AG20443 (cell line): ENCODE results near the gene XIRP2.

Source experiments
- DNase-seq: peaks from one replicate; pipeline ENCODE4 v3.0.0; 2012; ENCODE audit warnings: low spot score, mixed read lengths

Gene XIRP2

GRCh38 chr2:167136879-167137596 is 248.8 kb downstream of the XIRP2 start:
- no peak for DNase-seq

DNA sequence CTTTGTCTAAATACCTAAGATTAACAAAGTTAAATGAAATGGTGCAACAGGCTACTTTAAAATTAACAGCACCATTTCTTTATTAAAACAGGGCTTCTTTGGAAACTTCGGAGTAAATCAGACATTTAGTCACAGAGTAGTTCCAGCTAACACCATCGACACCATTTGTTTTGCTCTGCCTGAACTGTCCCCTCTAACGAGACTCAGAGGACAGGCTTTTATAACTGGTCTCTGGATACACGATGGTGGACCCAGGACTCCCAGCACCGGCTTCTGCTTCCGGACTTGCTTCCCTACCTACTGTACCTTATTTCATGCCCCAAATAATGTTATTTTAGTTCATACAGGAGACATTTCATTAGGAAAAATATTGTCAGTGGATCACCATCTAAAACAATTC is 252.1 kb downstream of the XIRP2 start:
- DNase-seq: no peak

- DNase-seq: peak; percentile 82
Measured at GRCh38 chr2:167140767-167141166, 252.5 kb downstream of the XIRP2 start.

- DNase-seq: no peak
Measured at GRCh38 chr2:167142554-167142953, 254.3 kb downstream of the XIRP2 start.

DNA sequence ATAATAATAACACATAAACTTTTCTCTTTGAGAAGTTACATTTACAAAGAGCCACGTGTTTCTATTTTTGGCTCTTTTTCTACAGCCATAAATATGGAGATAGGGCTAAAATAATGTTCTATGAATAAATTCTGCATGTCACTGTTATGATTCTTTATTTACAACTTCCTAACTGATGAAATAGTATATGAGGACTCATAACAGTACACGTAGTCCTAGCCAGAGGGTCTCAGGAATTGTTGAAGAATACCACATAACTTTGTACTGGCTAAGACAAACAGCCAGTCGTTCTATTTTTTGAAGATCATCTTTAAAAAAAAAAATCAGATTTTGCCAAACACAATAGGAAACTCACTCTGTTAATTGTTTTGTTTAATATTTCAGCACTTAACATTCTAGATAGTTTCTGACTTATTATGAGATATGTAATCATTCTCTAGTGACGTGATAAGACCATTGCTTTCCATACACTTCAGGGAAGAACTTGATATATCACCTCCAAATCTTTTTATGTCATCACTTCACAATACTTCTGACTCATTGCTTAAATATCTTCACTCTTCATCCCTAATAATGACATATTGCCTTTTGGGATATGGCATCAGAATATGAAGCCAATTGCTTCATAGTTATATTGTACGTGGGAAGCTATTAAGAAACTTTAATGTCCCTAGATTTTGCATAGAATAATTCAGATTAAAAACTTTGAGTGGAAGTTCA is 256.1 kb downstream of the XIRP2 start:
- DNase-seq: no peak

DNA sequence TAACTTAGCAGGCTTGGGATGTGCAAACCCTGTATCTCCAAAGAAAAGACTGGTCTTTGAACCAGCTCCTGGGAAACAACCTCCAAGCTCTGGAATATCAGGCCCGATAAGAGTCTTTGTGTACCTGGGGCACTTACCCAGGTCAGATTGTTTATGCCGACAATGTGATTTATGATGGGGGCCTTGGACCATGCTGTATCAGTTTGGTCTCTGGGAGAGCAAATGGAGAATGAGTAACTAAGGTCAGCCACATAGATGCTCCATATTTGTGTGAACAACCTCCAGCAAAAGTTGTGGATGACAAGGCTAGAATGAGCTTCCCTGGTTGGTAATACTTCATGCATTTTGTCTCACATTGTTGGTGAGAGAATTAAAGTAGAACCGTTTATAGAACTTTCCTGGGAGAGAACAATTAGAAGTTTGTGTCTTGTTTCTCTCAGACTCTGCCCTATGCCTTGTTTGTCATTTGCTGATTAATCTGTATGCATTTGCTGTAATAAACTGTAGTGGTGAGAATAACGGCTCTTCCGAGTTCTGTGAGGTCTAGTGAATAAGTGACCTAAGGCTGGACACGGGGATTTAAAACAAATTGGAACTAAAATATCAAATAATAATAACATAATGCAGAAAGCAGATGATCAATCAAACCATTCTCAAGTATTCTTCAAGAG is 259.1 kb downstream of the XIRP2 start:
- DNase-seq: no peak

- DNase-seq: no peak
Measured at GRCh38 chr2:167151894-167152293, 263.6 kb downstream of the XIRP2 start.

GRCh38 chr2:167157523-167157922 is 269.2 kb downstream of the XIRP2 start:
- DNase-seq: no peak

DNA sequence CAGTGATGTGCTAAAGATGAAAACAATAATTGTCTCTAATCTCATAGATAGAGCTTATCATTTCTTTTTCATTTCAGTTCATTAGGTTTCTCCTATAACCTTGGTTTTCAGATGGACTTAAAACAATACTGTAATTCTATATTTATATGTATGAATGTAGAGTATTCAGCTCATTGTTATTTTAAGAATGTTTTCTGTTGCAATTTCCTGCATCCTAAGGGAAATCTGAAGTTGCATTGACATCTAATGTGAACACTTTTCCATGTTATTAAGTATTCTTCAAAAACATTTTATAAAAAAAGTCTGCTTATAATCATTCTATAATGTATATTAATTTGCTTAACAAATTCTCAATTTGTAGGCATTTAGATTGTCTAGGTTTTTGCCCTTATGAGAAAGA is 288.9 kb downstream of the XIRP2 start:
- DNase-seq: no peak

DNA sequence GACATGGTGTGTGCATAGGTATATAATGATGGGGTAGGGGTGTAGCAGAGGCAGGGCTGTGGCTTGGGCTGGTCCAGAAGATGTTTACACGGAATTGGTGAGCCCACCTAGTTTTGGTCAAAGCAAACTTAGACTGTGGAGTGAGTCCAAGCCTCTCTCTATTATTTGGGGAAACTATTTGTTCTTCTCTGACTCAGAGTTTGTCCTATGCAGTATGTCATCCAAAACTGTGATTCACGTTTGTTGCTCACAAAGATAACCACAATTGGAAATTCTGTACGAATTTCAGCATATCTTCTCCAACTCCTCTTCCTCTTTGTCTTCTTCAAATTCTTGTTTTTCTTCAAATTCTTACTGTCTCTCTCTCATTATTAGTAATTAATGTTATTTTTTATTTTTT is 292.9 kb downstream of the XIRP2 start:
- DNase-seq: peak; percentile 66

DNA sequence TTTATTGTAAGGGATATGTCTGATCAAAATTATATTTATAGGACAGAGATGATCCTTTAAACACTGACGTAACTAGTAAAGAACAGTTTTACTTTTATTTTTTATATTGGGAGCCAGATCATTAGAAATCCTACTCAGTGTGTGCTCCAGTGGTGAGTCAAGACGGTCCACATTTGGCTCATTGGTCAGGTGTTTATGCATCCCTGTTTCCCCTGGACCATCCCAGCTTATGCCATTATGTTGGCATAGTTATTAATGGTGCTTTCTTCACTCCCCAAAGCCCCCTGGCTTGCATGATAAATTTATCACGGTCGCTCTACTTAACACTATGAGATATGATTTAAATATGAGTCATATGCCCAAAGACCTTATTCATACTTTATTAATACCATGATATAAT is 293.4 kb downstream of the XIRP2 start:
- no peak for DNase-seq

DNA sequence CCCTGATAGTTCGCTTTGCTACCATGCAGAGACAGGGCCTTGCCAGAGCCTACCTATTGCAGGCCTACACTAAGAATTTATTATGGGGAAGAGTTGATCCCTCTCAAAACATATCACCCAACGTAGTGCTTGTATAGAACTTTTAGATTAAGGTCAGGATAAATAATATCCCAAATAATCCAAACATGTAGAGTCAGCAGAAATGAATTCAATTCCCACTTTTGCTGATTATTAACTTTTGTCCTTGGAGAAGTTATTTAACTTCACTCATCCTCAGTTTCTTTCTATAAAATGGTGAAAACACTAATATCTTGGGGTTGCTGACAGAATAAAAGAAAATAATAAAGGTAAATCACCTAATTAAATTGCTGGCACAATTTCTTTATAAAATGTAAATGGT is 294.1 kb downstream of the XIRP2 start:
- DNase-seq: no peak

- DNase-seq: no peak
Measured at GRCh38 chr2:167183931-167184330, 295.7 kb downstream of the XIRP2 start.

GRCh38 chr2:167186465-167186864 is 298.2 kb downstream of the XIRP2 start:
- no peak for DNase-seq

GRCh38 chr2:167187049-167187727 is 298.9 kb downstream of the XIRP2 start:
- no peak for DNase-seq

DNA sequence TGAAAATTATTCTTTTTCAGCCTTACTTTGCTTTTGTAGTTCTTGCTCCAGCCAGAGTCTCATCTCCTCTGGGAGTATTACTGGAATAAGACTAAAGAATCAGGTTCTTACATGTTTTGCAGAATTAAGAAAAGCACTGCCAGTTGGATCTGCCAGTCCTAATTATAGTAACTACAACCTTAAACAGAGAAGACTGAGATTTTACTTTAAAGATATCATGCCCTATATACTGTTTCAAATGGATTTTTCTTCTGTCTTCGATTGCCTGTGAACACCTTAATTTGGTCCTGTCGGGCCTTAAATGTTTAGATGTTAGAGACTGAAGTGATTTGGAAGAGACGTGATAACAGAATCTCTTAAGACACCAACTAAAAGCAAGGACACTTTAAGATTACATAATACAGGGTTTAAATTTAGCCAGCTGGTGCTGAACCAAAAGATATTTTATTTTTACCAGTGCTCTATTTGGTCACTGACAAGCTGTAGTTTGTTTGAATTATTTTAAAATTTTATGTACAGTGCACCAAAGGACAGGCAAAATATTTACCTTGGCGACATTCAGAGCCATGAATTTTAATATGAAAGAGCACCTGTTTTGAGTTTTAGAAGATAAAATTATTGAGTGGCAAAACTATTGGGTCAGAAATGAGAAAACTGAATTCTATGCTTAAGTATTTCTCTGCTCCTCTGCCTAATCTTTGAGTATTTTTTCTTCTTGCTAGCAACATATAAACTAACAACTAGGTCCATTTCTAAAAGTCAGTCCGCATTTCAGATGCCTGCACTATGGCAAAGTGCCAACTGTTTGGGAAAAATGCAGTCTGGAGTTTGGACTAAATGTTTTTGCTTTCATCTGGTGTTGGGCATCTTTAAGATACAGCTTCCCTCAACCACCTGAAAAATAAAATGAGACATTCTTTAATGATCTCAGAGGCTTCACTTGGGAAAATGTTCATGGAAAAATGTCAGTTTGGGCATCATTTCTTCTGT is 300.0 kb downstream of the XIRP2 start:
- DNase-seq: peak; percentile 14

DNA sequence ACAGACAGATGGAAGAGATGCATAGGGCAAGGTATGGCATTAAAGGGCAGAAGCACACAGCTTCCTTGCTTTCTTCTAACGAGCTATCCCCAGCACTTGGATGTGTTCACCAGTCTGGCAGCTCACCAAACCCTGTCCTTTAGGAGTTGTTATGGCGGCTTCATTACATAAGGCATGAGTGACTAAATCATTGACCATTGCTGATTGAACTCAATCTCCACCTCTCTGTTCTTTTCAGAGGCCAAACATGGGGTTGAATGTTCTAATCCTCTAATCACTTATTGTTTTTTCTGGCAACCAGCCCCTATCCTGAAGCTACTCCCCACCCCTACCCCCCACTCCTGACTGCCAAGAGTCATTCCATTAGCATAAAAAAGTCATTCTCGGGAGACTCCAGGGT is 301.8 kb downstream of the XIRP2 start:
- peak; percentile 38 for DNase-seq

DNA sequence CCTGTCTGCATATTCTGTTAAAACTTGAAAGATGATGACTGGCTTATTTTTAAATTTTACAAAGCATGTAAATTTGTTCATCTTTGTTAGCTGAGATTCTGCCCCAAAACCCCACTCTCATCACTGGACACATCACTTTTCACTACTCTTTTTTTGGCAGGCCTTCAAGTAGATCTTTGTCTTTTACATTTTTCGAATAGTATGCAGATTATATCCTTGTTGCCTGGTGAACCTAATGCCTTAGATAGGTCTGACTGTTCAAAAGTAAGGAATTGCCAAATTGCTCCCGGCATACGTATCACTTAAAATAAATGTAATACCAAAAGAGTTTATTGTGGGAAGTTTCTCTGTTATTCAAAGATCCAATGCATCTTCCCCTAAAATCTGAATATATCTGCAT is 303.3 kb downstream of the XIRP2 start:
- DNase-seq: no peak

DNA sequence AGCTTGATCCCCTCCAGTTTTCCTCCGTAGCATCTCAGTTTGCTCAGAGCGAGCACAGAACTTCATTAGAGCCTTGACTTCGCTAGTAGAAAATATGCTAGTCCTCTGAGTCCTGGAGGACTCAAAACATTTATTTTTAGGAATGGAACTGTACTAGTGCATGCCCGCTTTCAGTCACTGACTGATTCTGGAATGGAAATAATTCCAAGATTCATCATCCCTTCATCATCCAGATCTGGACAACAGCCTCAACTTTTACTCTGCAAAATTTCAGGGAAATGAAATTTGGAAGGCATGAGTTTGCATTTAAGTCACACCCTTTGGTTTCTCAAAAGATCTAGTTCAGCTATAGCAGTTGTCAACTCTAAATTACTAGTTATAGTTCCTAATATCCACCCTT is 304.6 kb downstream of the XIRP2 start:
- DNase-seq: peak; percentile 72

GRCh38 chr2:167196461-167197252 is 308.4 kb downstream of the XIRP2 start:
- DNase-seq: peak; percentile 19

DNA sequence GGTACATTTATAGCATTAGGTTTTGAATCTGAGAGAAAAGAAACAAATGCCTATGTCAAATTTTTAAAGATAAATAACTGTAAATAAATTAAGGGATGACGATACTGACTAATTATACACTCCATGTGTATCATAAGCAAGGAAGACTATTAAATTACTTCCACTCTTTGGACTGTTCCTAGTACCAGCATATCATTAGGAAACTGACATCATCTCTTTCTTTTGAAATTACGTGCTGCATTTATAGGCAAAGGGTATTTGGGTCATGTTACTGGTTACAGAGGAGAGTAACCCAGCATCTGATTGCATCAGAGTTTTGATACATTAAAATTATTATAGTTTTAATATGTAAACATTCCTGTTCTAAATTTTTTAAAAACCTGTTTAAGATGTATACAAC is 309.7 kb downstream of the XIRP2 start:
- DNase-seq: no peak
